Astrocyte of the cerebellum (primary cell): ENCODE results near the gene CEP85.

Experiments used
- DNase-seq: peaks from one replicate; pipeline ENCODE4 v3.0.0-alpha.2; 2011; ENCODE audit warnings: low read depth
- H3K4me3 ChIP-seq: 2 replicates; pipeline ENCODE4 v1.5.1; 2011; ENCODE audit warnings: mild to moderate bottlenecking, low read depth, low read length, moderate library complexity
- CTCF ChIP-seq: IDR thresholded peaks from 2 replicates; pipeline ENCODE4 v1.5.1; 2012; ENCODE audit warnings: low read length, low read depth, moderate library complexity, mild to moderate bottlenecking; ENCODE audit errors: missing control alignments
- in situ Hi-C: cut with HindIII; loops from 2 replicates; pipeline ENCODE4 v1.10.0; 2017; ENCODE audit warnings: low sequenced_read_pairs

CEP85 gene

DNA sequence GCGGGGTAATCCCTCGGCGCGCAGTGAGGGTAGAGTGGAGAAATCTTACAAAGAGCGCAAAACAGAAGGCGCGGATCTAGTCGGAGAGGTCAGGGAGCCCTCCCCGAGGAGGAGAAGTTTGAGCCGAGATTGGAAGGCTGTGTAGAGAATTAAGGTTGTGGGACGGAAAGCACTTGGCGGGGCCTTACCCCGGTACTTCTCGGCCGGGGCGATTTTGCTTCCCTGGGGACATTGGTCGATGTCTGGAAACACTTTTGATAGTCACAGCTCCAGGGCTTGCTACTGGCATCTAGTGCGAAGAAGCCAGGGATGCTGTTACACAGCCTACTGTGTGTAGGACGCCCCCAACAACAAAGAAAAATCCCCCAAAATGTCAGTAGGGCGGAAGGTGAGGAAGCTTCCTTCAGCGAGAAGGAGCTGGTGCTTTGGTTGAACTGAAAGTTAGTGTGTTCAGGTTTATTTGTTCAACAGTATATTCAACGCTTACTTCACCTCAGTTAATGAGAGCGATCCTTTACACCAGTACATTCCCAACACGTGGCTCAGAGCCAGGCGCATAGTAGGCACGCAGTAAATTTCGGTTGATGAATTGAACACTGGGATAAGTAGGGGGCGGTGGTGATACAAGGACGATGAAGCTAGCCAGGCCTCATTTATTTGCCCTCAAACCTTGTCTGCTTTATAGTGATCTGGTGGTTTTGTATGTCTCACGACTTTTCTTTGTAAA, 807 bp downstream of the CEP85 start:
- DNase-seq: no peak
- in situ Hi-C loops: loop anchor here (5.0 kb wide), 1 partner anchor 37 kb away; no protein-coding TSS in a partner anchor
- peak; percentile 3 for TF ChIP-seq CTCF
- H3K4me3 ChIP-seq: peak overlapping the region; percentile 86

GRCh38 chr1:26237230-26237966, 3.4 kb downstream of the CEP85 start:
- no peak for DNase-seq
- in situ Hi-C loops: loop anchor here (5.0 kb wide), 1 partner anchor 35 kb away; no protein-coding TSS in a partner anchor

DNA sequence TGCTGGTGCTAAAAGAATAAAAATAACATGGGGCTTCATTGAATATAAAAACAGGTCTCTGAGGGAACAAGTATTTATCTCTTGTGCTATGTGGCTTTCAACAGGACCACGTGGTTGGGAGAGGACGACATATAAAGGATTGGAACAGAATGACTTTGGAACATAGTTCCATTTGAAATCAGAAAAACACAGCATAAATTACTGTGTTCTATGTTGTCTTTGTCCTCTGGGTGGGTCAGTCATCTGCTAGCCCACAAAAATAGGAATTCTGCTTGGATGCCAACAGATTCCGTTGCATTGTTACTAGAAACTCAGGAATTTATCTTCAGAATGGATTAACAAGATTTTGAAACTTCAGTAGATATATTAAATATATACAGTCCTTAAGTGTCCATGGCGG, 5.9 kb downstream of the CEP85 start:
- DNase-seq: no peak
- in situ Hi-C loops: loop anchor here (5.0 kb wide), 1 partner anchor 32 kb away; no protein-coding TSS in a partner anchor
- no peak overlapping the region for H3K4me3 ChIP-seq
- no peak for TF ChIP-seq CTCF

More at GRCh38 chr1:26237230-26237966, 3.4 kb downstream of the CEP85 start:
- H3K4me3 ChIP-seq: no peak overlapping the region
- TF ChIP-seq CTCF: no peak

- no peak for DNase-seq
- in situ Hi-C loops: no loop called here
- H3K4me3 ChIP-seq: no peak overlapping the region
- TF ChIP-seq CTCF: no peak
These were observed 18.7 kb downstream of the CEP85 start for GRCh38 chr1:26252718-26253117.

DNA sequence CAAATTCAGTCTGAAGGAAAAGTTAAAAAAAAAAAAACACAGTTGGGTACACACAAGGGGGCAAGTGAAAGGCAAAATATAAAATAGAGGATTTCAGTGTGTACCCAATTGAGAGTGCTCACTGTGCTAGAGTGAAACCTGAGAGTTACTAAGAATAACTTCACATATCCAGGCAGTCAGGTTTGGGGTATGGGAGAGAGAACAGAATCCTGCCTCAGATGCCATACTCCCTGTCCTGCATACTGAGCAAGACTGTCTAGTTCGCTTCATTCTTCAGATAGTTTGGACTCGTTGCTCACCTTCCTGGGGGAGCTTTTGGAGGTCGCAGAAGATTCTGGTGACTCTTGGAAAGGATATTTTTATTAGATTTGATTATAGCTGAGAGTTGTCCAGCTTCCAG, 20.4 kb downstream of the CEP85 start:
- H3K4me3 ChIP-seq: no peak overlapping the region
- in situ Hi-C loops: no loop called here
- TF ChIP-seq CTCF: no peak
- DNase-seq: no peak

- in situ Hi-C loops: no loop called here
- no peak for TF ChIP-seq CTCF
- no peak for DNase-seq
- H3K4me3 ChIP-seq: no peak overlapping the region
These were observed 23.2 kb downstream of the CEP85 start for GRCh38 chr1:26257222-26257621.
